Endothelial cell (in vitro differentiated cells): ENCODE data around the gene TMEM123. TPM values are rescaled to one million over a fixed set of nuclear protein-coding genes. Genes with fewer than 3 reads are reported as not detected.

Experiments
- DNase-seq: peaks from one replicate; pipeline ENCODE4 v3.0.0; 2021; ENCODE audit warnings: low spot score
- H3K27ac Mint-ChIP-seq: one replicate; pipeline ENCODE4 v1.8.0; 2021; ENCODE audit warnings: mixed read lengths, inconsistent platforms; ENCODE audit not compliant: unreplicated experiment
- H3K27me3 Mint-ChIP-seq: one replicate; pipeline ENCODE4 v1.8.0; 2021; ENCODE audit warnings: mild to moderate bottlenecking, moderate library complexity, mixed read lengths, inconsistent platforms; ENCODE audit not compliant: unreplicated experiment
- H3K36me3 Mint-ChIP-seq: one replicate; pipeline ENCODE4 v1.8.0; 2021; ENCODE audit warnings: mild to moderate bottlenecking, low read depth, mixed read lengths, inconsistent platforms; ENCODE audit not compliant: unreplicated experiment
- H3K4me1 Mint-ChIP-seq: one replicate; pipeline ENCODE4 v1.8.0; 2021; ENCODE audit warnings: mild to moderate bottlenecking, mixed read lengths, inconsistent platforms; ENCODE audit not compliant: unreplicated experiment
- H3K4me3 Mint-ChIP-seq: one replicate; pipeline ENCODE4 v1.8.0; 2021; ENCODE audit warnings: mild to moderate bottlenecking, mixed read lengths, inconsistent platforms; ENCODE audit not compliant: unreplicated experiment
- H3K9me3 Mint-ChIP-seq: one replicate; pipeline ENCODE4 v1.8.0; 2021; ENCODE audit warnings: mixed read lengths, inconsistent platforms; ENCODE audit not compliant: unreplicated experiment
- CTCF ChIP-seq: fragments of 200-600 bp; sonication (generic); IDR thresholded peaks from one replicate; pipeline ENCODE4 v1.5.0; 2021; ENCODE audit warnings: antibody characterized with exemption; ENCODE audit not compliant: unreplicated experiment
- total RNA-seq: library from RNA; stranded (reverse); fragmentation: NEBNext Ultra II Directional; extraction: Animal tissue kit (Norgen Biotek cat#: 25700); gene quantifications from one replicate; pipeline ENCODE4 v1.2.1, GENCODE V29; 2021; ENCODE audit not compliant: unreplicated experiment

Gene TMEM123
- total RNA-seq, 1 donor from 2014 or later = 142 TPM

- H3K27ac Mint-ChIP-seq = no peak overlapping the region
- peaks cover 33% of the 10 kb centered on the region for H3K36me3 Mint-ChIP-seq
- no peak overlapping the region for H3K4me3 Mint-ChIP-seq
- TF ChIP-seq CTCF = no peak
- peaks cover 1% of the 10 kb centered on the region for H3K27me3 Mint-ChIP-seq
- peaks cover 6% of the 10 kb centered on the region for H3K9me3 Mint-ChIP-seq
- H3K4me1 Mint-ChIP-seq = peaks cover 5% of the 10 kb centered on the region
- DNase-seq = no peak
Observed at GRCh38 chr11:102428696-102429095, 23.9 kb downstream of the TMEM123 start.

GRCh38 chr11:102427068-102427467, 25.5 kb downstream of the TMEM123 start:
- peaks cover 17% of the 10 kb centered on the region for H3K36me3 Mint-ChIP-seq
- H3K27me3 Mint-ChIP-seq = peaks cover 1% of the 10 kb centered on the region
- no peak overlapping the region for H3K4me3 Mint-ChIP-seq
- peaks cover 5% of the 10 kb centered on the region for H3K4me1 Mint-ChIP-seq
- no peak for TF ChIP-seq CTCF
- H3K27ac Mint-ChIP-seq = no peak overlapping the region
- peaks cover 2% of the 10 kb centered on the region for H3K9me3 Mint-ChIP-seq
- DNase-seq = no peak

GRCh38 chr11:102426570-102426969, 26.0 kb downstream of the TMEM123 start:
- DNase-seq = no peak
- peaks cover 12% of the 10 kb centered on the region for H3K36me3 Mint-ChIP-seq
- no peak for TF ChIP-seq CTCF
- no peaks in the 10 kb centered on the region for H3K9me3 Mint-ChIP-seq
- H3K4me1 Mint-ChIP-seq = peaks cover 5% of the 10 kb centered on the region
- H3K4me3 Mint-ChIP-seq = no peak overlapping the region
- H3K27ac Mint-ChIP-seq = no peak overlapping the region
- peaks cover 1% of the 10 kb centered on the region for H3K27me3 Mint-ChIP-seq

GRCh38 chr11:102426000-102426399, 26.6 kb downstream of the TMEM123 start:
- Mint-ChIP-seq H3K4me3 (no peak overlapping the region), H3K27ac (no peak overlapping the region), H3K4me1 (peaks cover 5% of the 10 kb centered on the region), H3K27me3 (peaks cover 1% of the 10 kb centered on the region), H3K9me3 (no peaks in the 10 kb centered on the region), H3K36me3 (peaks cover 10% of the 10 kb centered on the region)
- TF ChIP-seq CTCF = no peak
- no peak for DNase-seq

- Mint-ChIP-seq H3K4me1 (peaks cover 5% of the 10 kb centered on the region), H3K27me3 (no peaks in the 10 kb centered on the region), H3K9me3 (no peaks in the 10 kb centered on the region), H3K27ac (no peak overlapping the region), H3K36me3 (peaks cover 10% of the 10 kb centered on the region), H3K4me3 (no peak overlapping the region)
- TF ChIP-seq CTCF = no peak
- DNase-seq = no peak
Observed at GRCh38 chr11:102423936-102424335, 28.6 kb downstream of the TMEM123 start.
